ENCODE data around the gene TPRG1L.

TPRG1L gene

DNA sequence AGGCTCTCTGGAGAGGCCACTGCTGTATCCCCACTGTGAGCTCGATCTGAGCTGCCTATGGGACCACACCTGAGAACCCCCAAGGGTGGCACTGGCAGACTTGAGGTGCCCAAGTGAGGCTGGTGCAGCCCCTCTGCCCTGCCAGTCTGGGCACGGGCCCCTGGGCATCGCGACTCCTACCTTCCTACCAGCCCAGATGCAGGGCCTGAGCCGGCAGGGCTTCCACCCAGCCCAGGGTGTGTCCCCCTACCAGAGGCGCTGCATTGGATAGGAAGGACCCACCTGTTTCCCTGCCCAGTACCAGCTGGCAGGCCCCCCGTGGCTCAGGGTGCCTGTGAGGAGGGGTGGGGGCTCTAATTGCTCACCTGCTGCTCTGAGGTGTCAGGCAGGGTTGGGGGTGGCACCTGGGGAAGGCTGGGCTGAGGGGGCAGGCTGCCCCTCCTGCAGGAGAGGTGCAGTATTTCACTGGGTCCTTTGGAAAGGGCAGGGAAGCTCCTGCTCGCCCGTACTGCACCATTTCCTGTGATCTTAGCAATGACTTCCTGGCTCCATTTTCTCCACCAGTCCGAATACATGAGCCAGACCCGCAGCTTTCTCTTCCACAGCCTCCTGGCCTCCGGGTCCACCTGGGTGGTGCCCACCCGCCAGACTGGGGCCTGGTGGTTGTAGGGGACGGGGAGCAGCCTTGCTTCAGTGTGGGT, 39.3 kb downstream of the TPRG1L start:
- no peak for DNase-seq (ENCODE audit: low spot score)

DNA sequence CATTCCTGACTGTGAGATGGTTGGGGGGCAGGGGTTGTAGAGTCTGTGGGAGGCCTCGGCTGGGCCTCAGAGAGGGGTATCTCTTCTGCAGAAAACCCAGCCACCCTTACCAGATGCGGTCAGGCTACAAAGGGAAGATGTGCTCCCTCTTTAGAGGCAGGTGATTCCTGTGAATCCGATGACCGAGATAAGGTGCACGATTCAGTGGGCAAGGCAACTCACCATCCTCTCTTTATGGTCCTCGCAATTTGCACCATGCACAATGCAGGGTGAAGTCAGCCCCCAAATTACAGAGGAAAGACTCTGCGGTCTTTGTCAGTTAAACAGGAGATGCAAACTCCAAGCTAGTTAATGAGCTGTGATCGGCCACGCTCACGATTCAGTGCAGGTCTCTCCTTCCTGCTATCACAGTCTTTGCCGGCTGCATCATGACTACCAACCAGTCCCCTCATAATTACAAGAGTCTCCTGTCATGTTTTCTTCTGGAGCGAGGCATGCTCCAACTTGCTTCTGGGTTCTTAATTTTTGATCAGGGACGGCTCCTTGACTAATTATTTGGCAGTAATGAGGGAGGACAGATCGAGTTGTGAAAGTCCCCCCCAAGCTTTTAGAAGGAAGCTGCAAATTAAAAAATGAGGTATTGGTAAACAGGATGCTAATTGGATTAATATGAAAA, 40.0 kb downstream of the TPRG1L start:
- no peak for DNase-seq (ENCODE audit: low spot score)

DNA sequence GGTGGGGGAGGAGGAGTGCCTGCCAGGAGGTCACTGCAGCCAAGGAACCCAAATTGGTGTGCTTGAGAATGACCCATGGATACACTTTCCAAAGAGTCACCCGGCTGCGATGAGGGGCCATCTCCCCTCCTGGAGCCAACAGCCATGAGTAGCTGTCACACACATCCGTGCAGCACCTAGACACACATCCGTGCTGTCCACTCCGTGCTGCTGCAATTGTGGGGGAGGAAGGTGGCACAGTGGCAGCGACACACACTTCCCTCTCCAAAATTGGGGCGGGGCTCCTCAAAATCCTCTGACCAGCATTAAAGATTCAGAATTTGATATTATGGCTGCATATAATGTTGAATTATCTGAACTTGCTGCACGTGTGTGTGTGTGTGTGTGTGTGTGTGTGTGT, 43.3 kb downstream of the TPRG1L start:
- DNase-seq (ENCODE audit: low spot score): no peak

DNA sequence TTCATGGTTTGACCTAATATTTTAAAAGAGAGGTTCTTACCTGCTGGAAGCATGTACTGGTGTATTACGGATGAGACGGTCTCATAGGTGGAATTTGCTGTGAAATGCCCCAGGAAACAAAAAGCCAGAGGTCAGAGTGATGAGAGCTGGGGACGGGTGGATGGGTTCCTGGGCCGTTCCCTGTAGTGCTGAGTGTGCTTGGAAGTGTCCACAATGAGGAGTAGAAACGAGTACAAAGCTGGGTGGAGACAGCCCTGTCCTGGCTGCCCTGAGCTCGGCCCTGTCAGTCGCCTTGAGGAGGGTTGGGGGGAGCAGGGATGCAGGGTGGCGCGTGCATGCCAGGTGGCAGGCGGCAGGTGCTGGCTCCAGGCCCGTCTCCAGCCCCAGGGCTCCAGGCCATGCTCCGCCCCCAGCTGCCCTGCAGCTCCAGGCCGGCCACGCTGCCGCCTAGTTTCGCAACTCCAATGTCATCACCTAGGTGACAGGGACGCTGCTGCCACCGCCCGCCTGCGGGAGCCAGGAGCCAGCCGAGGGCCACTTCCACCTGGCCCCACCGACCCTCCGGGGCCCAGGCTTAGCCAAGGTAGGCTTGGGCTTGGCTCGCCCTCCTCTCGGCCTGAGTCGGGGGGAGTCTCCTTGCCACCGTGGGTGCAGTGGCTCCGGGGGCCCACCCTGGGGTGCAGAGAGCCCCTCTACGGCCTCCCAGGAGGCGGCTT, 43.9 kb downstream of the TPRG1L start:
- no peak for DNase-seq (ENCODE audit: low spot score)

DNA sequence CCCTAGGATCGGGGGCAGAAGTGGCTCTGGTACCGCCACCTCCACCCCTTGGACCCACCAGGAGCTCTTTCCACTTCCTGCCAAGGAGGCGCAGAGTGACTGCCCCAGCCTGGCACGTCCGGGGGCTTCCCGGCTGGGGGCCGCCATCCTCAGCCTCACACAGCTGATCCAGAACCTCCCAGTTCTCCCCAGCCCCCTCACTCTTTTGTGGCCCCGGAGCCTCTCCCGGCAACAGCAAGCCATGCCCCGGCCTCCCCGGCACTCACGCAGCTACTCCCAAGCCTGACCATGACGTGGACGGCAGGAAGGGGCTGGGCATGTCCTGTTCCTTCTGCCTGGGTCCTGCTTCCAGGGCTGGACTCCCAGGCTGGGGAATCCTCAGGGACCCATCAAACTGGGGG, 44.6 kb downstream of the TPRG1L start:
- no peak for DNase-seq (ENCODE audit: low spot score)

DNA sequence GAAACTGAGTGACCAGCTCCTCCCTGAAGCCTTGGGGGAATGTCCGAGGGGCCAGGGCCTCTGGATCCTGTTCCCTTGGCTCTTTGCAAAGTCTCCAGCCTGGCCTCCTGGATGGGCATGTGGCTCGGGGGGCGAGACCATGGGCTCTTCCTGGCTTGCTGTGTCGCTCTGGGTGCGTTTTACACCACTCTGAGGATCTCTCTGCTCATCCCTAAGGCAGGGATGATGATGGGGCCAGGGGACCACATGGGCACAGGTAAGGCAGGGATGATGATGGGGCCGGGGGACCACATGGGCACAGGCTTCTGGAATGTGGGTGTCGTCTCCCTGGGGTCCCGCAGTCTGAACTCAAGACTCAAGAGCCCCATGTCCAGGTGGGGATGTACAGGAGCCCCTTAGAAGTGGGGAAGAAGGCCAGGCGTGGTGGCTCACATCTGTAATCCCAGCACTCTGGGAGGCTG, 45.2 kb downstream of the TPRG1L start:
- DNase-seq (ENCODE audit: low spot score): no peak

DNA sequence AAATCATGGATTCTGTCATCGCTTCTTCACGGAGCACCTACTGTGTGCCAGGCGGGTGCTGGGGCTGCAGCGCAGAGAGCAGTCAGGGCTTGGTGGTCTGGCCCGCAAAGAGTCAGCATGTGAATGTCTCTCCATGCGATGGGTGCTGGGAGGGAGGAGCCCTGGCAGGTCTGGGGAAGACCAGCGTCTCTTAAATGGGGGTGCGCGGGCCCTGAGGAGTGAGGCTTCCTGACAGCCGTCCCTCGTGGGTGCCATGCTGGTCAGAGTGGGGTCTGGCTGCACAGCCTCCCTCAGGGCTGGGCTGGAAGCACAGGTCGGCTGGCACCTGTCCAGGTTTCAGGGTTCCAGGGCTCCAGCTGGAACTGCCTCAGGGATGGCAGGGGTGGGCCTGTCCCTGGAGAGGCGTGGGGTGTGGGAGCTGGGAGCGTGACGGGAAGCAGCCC, 46.0 kb downstream of the TPRG1L start:
- DNase-seq (ENCODE audit: low spot score): no peak

DNA sequence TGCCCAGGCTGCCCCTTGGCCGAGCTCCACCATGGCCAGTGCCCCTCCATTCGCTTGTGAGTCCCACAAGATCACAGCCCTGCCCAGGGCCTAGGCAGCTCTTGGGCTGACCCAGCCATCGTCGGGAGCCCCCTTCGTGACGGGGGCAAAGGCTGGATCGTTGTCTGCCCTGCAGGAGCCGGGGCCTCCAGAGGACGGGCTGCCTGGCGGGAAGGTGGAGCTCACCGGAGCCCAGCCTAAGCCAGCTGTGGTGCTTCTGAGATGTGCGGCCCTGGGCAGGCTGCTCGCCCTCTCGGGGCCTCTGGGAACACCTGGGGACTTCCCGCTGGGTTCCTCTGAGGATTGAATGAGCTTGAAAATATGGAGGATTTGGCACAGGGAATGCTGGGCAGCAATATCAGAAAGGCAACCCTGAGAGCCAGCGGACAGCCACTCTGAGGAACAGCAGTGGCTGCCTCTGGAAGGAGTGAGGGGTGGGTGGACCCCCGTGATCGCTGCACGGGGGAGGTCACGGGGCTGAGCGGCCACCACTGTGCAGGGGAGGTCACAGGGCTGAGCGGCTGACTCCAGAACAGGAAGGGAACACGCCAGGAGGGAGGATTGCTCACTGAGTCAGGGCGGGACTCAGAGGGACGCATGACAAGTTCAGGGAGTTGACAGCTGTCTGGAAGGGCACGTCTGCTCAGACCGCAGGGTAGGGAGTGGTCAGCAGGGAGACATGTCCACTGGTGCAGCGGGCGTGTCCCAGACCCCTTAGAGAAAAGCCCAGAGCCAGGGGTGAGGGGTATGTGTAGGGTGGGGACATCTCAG, 46.8 kb downstream of the TPRG1L start:
- no peak for DNase-seq (ENCODE audit: low spot score)

DNA sequence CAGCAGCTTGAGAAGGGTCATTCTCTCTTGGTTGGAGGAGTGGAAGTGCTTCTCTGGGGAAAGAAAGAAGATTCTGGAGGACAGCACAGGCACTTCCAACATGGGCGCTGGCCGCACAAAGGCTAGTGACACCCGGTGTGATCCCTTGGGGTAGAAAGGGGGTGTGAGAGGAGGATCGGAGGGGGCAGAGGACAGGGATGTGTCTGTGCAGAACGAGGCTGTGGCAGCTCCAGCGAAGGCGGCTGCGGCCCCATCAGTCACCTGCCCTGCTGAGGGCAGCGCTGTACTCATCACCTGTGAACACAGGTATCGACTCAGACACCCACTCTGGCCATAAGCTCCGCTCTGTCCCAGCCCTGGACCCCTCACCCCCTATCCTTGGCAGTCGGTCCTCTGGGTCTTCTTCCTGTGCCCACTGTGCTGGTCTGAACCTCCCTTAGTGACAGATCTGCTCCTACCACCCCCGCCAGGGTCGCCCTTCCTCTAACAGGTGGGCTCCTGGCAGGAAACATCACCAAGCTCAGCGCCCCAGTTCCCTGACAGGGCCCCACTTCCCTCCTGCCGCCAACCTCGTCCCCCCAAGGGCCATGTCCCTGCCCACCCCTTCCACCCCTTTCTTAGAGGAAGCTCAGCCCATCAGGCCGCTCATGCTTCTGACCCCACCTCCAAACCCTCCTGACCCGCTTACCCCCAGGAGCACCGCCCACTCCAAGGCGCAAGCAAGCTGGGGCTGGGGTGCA, 47.6 kb downstream of the TPRG1L start:
- DNase-seq (ENCODE audit: low spot score): no peak

DNA sequence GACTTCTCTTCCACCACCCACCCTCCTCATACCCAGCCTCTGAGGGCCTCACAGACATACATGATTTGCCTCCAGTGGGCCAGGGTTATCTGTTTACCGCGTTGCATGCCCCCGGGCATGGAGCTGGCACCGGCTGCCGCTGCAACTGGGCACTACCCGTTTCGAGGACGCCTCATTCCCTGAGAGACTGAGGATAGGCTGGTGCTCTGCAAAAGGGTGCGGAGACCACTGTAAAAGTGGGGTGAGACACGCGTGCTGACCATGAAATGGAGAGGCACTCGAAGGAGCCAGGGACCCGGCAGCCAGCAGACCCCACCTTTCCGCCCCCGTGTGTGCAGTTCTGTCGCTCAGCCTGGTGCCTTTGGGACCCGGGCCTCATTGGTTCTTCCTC, 48.2 kb downstream of the TPRG1L start:
- no peak for DNase-seq (ENCODE audit: low spot score)

DNA sequence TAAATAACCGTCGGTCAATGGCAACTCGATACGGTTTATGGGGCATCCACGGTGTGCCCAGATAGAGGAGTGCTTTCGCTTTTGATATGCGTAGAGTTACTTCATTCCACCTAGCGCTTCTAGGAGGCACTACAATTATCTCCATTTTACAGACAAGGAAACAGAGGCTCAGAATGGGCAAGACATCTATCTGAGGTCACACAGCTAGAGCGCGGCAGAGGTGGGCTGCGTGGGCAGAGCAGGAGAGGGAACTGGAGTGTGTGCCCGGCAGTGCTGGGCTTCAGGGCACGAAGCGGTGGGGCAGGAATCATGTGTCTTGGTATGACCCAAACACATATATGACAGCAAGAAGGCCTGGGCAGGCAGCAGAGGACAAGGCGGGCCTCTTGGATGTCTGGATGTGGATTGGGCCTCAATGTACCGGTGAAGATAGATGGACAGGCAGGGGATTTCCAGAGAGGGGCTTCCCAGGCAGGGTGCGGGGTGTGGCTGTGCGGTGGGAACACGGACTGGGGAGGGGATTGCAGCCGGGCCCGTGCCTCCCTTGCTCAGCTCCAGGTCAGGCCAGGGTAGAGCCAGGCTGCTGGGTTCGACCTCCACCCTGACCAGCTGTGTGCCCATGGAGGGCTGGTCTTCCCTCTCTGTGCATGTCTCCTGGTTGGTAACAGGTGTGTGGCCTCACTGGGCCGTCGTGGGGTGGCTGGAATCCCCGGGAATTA, 48.7 kb downstream of the TPRG1L start:
- no peak for DNase-seq (ENCODE audit: low spot score)

DNA sequence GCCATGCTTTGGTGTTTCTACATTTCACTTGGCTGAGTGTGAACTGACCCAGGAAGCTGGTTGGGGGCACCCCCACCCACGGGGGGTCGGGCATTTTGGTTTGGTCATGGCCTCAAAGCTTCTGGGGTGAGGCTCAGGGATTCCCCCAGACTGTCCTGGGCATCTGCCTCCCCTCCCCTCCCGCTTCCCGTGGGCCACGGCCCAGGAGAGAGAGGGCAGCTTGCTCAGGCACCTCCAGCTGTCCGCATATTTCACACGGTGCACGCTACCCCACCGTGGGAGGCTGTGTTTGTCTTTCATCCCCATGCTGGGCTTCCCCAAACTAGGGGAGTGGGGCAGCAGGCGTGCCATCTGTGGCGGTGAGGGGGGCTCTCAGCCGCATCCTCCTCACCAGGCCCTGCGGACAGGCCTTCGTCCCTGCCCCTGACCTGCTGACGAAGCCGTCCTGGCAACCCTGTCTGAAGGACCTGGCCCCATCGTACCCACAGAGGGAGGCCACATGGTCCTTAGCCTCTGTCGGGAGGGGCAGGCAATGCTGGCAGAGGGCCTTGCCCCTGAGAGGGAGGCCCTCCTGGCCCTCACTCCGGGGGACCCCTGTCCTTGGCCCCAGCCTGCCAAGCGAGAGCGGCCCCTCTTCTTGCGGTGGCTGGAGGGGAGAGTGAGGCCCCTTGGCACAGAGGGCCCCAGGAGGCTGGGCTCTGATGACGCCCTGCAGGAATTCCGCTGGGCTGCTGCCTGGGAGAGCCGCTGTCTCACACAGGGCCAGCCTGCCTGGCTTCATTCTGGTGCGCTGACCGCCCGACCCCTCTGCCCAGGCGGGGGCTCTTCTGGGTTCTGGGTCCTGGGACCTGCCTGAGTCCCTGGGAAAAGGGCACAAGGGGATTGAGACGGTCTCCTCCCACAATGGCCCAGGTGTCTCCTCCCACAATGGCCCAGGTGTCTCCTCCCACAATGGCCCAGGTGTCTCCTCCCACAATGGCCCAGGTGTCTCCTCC, 49.6 kb downstream of the TPRG1L start:
- no peak for DNase-seq (ENCODE audit: low spot score)

DNA sequence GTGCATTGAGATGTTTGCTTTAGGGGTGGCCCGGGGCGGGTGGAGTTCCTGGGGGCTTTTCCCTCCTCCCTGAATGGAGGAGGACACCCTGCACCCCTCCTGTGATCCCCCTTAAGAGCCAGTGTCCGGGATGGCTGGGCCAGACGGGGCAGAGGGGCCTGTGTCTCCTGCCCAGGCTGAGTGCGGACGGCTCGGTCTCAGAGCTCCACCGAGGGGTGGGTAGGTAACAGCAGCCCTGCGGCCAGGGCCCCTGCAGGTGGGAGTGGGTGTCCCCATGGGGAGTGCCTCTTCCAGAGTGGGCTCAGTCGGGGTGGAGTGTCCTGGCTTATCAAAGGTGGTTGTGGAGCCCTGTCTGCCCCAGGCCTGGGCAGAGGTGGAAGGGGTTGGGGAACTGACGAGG, 50.6 kb downstream of the TPRG1L start:
- no peak for DNase-seq (ENCODE audit: low spot score)

DNA sequence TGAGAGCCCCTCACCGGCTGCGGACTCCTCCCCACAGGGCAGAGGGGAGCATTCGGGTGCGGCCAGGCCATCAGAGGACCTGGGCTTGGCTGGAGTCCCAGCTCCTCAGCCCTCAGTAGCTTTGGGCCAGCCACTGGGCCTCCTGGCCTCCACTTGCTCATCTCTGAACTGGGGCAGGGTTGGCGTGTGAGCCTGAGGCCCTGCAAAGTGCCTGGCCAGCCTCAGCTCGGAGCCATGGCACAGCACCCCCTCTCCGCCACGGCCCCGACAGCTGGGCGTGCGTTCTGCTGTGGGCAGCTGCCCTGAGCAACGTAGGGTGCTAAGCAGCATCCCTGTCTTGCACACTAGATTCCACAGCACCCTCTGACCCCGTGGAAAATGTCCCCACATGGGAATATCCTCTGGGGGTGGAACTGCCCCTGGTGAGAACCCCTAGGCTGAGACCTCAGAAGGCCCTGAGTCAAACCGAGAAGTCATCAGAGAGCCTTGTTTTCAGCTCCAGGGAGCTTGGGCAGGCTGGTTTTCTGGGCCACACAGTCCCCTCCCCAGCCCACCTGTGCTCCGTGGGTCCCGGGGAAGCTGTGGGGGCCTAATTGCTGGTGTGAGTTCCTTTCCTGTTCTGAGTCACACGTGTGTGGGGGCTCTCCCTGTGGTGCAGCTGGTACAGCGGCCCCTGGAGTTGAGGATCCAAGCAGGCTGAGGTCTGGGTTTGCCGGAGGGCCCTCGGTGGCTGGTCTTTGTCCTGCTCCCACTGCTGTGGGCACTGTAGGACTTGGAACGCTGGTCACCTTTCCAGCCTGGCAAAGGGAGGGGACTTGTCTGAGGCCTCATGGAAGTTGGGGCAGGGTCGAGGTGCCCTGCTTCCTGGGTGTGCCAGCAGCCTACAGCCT, 52.0 kb downstream of the TPRG1L start:
- DNase-seq (ENCODE audit: low spot score): no peak

DNA sequence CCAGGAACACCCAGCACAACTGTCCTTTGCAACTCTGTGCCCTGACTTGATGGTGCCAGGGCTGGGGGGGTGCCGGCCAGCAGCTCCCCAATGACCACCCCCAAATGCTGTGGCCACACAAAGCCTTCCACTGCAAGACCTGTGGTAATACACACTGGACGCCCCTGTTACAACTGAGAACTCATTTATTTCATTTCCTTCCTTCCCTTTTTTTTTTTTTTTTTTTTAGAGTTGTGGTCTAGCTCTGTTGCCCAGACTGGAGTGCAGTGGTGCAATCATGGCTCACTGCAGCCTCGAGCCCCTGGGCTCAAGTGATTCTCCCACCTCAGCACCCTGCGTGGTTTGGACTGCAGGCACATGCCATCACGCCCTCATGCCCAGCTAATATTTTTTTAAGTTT, 52.7 kb downstream of the TPRG1L start:
- no peak for DNase-seq (ENCODE audit: low spot score)

DNA sequence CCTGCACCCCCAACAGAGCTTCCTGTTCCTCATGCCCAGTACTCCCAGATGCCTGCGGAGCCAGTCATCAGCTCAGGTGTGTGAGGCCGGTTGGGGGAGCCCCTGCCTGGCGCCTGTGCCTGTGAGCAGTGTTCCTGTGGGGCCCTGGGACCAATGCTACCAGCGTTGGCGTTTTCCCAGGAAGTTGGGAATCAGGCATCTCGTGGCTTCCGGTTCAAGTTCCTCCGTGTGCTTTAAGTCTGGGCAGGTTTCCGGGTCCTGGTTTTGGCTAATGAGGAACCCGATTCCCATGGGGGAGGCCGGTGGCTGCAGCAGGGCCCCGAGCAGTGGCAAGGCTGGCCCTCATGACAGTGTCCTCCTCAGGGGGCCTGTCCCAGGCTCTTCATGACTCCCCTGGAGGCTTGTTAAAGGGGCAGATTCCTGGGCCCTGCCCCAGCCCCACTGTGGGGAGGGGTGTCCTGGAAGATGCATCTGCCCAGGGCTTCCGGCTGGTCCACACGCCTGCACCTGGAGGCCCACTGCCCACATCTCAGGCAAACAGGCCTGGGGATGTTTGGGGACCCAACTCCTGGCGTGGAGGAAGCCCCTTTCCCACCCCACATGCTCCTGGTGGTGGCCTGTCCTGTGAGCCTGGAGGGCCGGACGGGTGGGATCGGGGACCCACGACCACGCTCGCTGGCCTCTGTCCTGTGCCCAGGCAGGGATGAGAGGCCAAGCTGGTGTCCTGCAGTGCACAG, 53.7 kb downstream of the TPRG1L start:
- no peak for DNase-seq (ENCODE audit: low spot score)

DNA sequence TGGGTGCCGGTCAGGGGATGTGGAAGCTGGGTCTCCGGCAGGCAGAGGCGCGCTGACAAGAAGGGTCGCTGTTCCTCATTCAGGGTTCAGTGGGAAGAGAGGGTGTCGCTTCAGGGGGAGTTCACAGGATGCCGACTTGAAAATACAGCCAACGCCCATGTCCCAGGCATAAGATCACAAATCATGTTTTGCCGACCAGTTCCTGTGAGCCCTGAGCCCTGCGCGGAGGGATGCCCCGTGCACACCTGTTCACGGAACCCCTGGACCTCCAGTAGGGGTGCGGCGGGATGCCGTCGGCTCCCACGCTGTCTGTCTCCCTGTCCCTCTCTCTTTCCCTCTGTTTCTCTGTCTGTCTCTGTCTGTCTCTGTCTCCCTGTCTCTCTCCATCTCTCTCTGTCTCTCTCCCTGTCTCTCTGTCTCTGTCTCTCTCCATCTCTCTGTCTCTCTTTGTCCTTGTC, 54.3 kb downstream of the TPRG1L start:
- no peak for DNase-seq (ENCODE audit: low spot score)
